B cell (primary cell): ENCODE measurements around the gene IBA57. TPM values are rescaled to one million over a fixed set of nuclear protein-coding genes. Genes with fewer than 3 reads are reported as not detected.
A peak's percentile ranks its signal among the peaks of the same experiment; 100 is the strongest.

Source experiments
- ATAC-seq: fragments of 200-7000 bp; cut with Tn5 transposase; one replicate; pipeline ENCODE4 v1.10.0; 2021; ENCODE audit warnings: low read depth, mild to moderate bottlenecking, moderate number of reproducible peaks, moderate library complexity
- CTCF ChIA-PET: fragments of 350-600 bp; sonication (Branson Sonifier 250); formaldehyde crosslinking; loops from one replicate; lab custom pipeline; 2021; ENCODE audit warnings: antibody characterized with exemption, inconsistent platforms; lab: Charles Lee
- POLR2A ChIA-PET: fragments of 350-600 bp; sonication (Branson Sonifier 250); formaldehyde crosslinking; loops from one replicate; lab custom pipeline; 2021; ENCODE audit warnings: antibody characterized with exemption; lab: Charles Lee
- DNase-seq: peaks from one replicate; pipeline ENCODE4 v3.0.0; 2013
- H2AFZ ChIP-seq: 2 replicates; pipeline ENCODE4 v1.6.1; 2012; ENCODE audit warnings: mild to moderate bottlenecking, low read depth, low read length; ENCODE audit not compliant: insufficient read depth, poor library complexity, severe bottlenecking
- H3K27ac ChIP-seq, 2 donors: 1 replicate in 1 of 2; 2 replicates in 1 of 2; pipeline ENCODE4 v1.5.1; 2012 to 2013; ENCODE audit warnings: low read length in 2 of 2, mild to moderate bottlenecking in 2 of 2, moderate library complexity in 1 of 2
- H3K27me3 ChIP-seq, 4 experiments: fragments of 200-600 bp in 1 of 4; sonication (generic) in 1 of 4; replicated peaks in 1 of 4; 1 replicate in 2 of 4; 2 replicates in 2 of 4; pipeline versions ENCODE4 v1.6.1 to v1.7.0; 2013 to 2016; ENCODE audit warnings: low read length in 3 of 4, mild to moderate bottlenecking in 2 of 4, mixed read lengths in 1 of 4, moderate library complexity in 1 of 4; ENCODE audit not compliant: insufficient read depth in 4 of 4, control insufficient read depth in 3 of 4; ENCODE audit errors: control extremely low read depth in 1 of 4
- H3K36me3 ChIP-seq, 2 experiments: replicated peaks in 1 of 2; 1 replicate in 1 of 2; 2 replicates in 1 of 2; pipeline versions ENCODE4 v1.6.1 to v1.7.1; 2013; ENCODE audit warnings: low read length in 1 of 2; ENCODE audit not compliant: insufficient read depth in 2 of 2, control insufficient read depth in 1 of 2; ENCODE audit errors: control extremely low read depth in 1 of 2, extremely low read depth in 1 of 2
- H3K4me1 ChIP-seq, 2 donors: fragments of 200-600 bp in 1 of 2; sonication (generic) in 1 of 2; 1 replicate in 1 of 2; 2 replicates in 1 of 2; pipeline versions ENCODE4 v1.5.1 to v1.6.1; 2013 to 2017; ENCODE audit warnings: low read length in 2 of 2; ENCODE audit not compliant: control insufficient read depth in 2 of 2, insufficient read depth in 2 of 2
- H3K4me2 ChIP-seq: replicated peaks from 2 replicates; pipeline ENCODE3; 2012; ENCODE audit warnings: mild to moderate bottlenecking, low read depth, low read length; ENCODE audit not compliant: poor library complexity, severe bottlenecking
- H3K4me3 ChIP-seq, 5 experiments: fragments of 200-600 bp in 1 of 5; sonication (generic) in 1 of 5; 1 replicate in 3 of 5; 2 replicates in 2 of 5; pipeline versions ENCODE4 v1.5.1 to v1.7.0; 2011 to 2016; ENCODE audit warnings: low read length in 4 of 5, mild to moderate bottlenecking in 4 of 5, low read depth in 2 of 5, control low read depth in 1 of 5, moderate library complexity in 1 of 5; ENCODE audit not compliant: insufficient read depth in 1 of 5; ENCODE audit errors: control extremely low read depth in 1 of 5, extremely low read depth in 1 of 5
- H3K79me2 ChIP-seq: fragments of 200-600 bp; sonication (generic); one replicate; pipeline ENCODE4 v1.6.0; 2016; ENCODE audit warnings: low read length; ENCODE audit not compliant: control insufficient read depth, insufficient read depth
- H3K9ac ChIP-seq: fragments of 200-600 bp; sonication (generic); 2 replicates; pipeline ENCODE4 v1.6.1; 2017; ENCODE audit warnings: mild to moderate bottlenecking, low read length, moderate library complexity
- H3K9me3 ChIP-seq, 3 donors: one replicate each; pipeline versions ENCODE4 v1.6.1 to v1.7.1; 2013; ENCODE audit warnings: low read length in 2 of 3; ENCODE audit not compliant: control insufficient read depth in 2 of 3, insufficient read depth in 1 of 3; ENCODE audit errors: control extremely low read depth in 1 of 3
- H4K20me1 ChIP-seq: 2 replicates; pipeline ENCODE4 v1.6.0; 2012; ENCODE audit warnings: mild to moderate bottlenecking, low read length; ENCODE audit not compliant: insufficient read depth, control insufficient read depth, poor library complexity, severe bottlenecking
- H3K27ac Mint-ChIP-seq: one replicate; pipeline ENCODE4 v1.8.0; 2021; ENCODE audit warnings: mixed read lengths
- H3K27me3 Mint-ChIP-seq: one replicate; pipeline ENCODE4 v1.8.0; 2021; ENCODE audit warnings: mixed read lengths
- H3K4me1 Mint-ChIP-seq: one replicate; pipeline ENCODE4 v1.8.0; 2021; ENCODE audit warnings: mixed read lengths
- H3K4me3 Mint-ChIP-seq: one replicate; pipeline ENCODE4 v1.8.0; 2021; ENCODE audit warnings: mixed read lengths
- H3K9me3 Mint-ChIP-seq: one replicate; pipeline ENCODE4 v1.8.0; 2022; ENCODE audit warnings: mixed read lengths; ENCODE audit not compliant: insufficient read depth
- EZH2 ChIP-seq: IDR thresholded peaks from 2 replicates; pipeline ENCODE4 v1.6.1; 2012; ENCODE audit warnings: borderline replicate concordance, low read depth, mild to moderate bottlenecking, moderate library complexity, low read length; ENCODE audit not compliant: insufficient read depth, poor library complexity, severe bottlenecking
- WGBS: methylation state at CpG from one replicate; pipeline ENCODE4 v1.1.5; 2013; ENCODE audit warnings: missing lambda C conversion rate; ENCODE audit not compliant: insufficient coverage; 5-methylcytosine and 5-hydroxymethylcytosine counted together
- intact Hi-C: fragments of 100-400 bp; cut with micrococcal nuclease; formaldehyde crosslinking; loops from one replicate; pipeline ENCODE4 v1.10.0; 2022
- polyA plus RNA-seq: library from polyadenylated mRNA; depleted of rRNA; stranded (reverse); fragments of >200 nt; gene quantifications from 2 replicates; pipeline ENCODE4 v1.2.3, GENCODE V29; 2012
- total RNA-seq, 2 donors: library from RNA; stranded (reverse); fragments of 120-200 nt in 1 of 2; gene quantifications; 1 replicate in 1 of 2; 2 replicates in 1 of 2; pipeline versions ENCODE4 v1.2.3 to v1.2.4, GENCODE V29; 2013 to 2022
- TF ChIP-seq, protein P1 (sequence below): fragments of 200-600 bp; IDR thresholded peaks from one replicate; pipeline ENCODE4 v1.8.0; 2022; ENCODE audit warnings: antibody characterized with exemption, mild to moderate bottlenecking

IBA57 gene
- total and polyA plus RNA-seq, 2 donors (not counting 1 experiment from before 2014, with no cell fraction given) = 5.2 to 12.8 TPM

DNA sequence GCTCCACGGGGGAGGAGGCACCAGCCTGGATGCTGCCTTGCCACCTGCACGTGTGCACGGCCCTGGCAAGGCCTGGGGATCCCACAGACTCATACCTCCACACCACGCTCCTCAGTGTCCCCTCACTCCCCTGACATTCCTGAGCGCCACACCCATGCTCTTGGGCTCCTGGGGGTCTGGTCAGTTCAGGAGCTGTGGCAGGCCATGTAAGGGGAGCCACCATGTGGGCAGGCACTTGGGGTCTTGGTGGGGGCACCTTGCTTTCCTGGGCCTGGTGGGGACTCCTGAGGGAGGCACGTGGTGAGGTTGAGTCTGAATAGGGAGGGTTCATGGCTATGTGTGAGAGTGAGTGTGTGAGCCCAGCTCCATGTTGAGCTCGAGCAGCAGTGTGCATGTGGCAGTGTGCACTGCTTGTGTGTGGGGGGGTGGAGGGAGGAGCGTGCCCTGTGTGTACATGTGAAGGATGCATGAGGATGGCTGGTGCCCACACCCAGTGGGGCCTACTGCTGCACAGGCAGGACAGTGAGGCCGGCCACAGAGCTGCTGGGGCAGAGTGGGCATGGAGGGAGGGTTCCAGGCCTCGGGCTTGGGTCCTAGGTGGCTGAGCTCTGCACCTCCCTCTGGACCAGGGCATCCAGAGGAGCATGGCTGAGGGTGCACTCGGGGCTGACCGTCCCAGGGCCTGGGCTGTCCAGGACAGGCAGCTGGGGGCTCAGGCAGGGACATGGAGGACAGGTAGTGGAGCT lies 14.3 kb upstream of the IBA57 start:
- H3K27me3 ChIP-seq = peaks cover 0 to 4% (median 0%) of the 10 kb centered on the region in 4 experiments
- Mint-ChIP-seq H3K27me3 (no peaks in the 10 kb centered on the region), H3K27ac (peak overlapping the region; percentile 3), H3K4me1 (no peaks in the 10 kb centered on the region), H3K9me3 (no peaks in the 10 kb centered on the region), H3K4me3 (no peak overlapping the region)
- H3K36me3 ChIP-seq = peaks cover 0 to 27% of the 10 kb centered on the region in 2 experiments
- no peaks in the 10 kb centered on the region for H3K4me1 ChIP-seq
- intact Hi-C loops = no loop called here
- ATAC-seq = no peak
- H4K20me1 ChIP-seq = peaks cover 38% of the 10 kb centered on the region
- H2AFZ ChIP-seq = no peak overlapping the region
- no peak for DNase-seq
- H3K4me3 ChIP-seq = no peak overlapping the region
- H3K9ac ChIP-seq = no peak overlapping the region
- no peak overlapping the region for H3K27ac ChIP-seq
- no peak for TF ChIP-seq EZH2
- TF ChIP-seq, protein P1, sequence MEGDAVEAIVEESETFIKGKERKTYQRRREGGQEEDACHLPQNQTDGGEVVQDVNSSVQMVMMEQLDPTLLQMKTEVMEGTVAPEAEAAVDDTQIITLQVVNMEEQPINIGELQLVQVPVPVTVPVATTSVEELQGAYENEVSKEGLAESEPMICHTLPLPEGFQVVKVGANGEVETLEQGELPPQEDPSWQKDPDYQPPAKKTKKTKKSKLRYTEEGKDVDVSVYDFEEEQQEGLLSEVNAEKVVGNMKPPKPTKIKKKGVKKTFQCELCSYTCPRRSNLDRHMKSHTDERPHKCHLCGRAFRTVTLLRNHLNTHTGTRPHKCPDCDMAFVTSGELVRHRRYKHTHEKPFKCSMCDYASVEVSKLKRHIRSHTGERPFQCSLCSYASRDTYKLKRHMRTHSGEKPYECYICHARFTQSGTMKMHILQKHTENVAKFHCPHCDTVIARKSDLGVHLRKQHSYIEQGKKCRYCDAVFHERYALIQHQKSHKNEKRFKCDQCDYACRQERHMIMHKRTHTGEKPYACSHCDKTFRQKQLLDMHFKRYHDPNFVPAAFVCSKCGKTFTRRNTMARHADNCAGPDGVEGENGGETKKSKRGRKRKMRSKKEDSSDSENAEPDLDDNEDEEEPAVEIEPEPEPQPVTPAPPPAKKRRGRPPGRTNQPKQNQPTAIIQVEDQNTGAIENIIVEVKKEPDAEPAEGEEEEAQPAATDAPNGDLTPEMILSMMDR = no peak
- H3K9me3 ChIP-seq = no peaks in the 10 kb centered on the region
- CTCF ChIA-PET = no interaction called here
- POLR2A ChIA-PET = no interaction called here
- 79% methylated on average over 10 of the region's 12 CpGs for whole genome bisulfite sequencing
- no peak overlapping the region for H3K4me2 ChIP-seq
- peaks cover 3% of the 10 kb centered on the region for H3K79me2 ChIP-seq

DNA sequence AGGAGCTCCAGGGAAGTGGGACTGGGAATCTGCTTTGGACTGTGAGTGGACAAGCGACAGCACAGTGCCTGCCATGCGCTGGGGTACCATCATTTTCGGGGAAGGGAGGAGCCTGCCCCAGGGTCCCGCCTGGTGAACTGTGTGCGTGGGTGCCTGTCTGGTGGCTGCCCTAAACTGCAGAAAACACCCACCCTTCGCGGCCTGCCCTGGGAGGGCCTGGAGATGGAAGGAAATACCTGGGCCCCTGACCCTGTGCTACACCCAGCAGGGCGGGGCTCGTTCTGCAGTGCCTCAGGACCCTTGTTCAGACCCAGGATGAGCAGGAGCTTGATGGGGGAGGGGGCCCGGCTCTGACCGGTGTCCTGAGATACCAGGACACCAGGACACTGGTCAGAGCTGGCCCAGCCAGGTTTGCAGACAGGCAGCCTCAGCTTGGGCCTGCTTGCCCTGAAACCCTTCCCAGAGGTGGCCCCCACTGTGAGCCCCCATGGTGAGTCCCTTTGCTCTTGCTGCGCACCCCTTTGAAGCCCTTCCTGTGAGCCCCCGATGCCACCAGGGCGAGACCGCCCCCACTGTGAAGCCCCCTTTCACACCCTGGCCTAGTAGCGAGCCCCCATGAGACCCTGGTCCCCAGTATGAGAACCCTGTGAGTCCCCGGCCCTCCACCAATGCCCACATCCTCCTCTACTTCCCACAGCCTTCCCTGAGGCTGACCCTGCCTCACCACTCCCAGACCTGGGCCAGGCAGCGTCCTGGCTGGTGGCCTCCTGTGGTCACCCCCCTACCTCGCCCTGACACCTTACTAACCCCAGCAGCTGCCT lies 13.3 kb upstream of the IBA57 start:
- Mint-ChIP-seq H3K27ac (no peak overlapping the region), H3K4me3 (no peak overlapping the region), H3K9me3 (no peaks in the 10 kb centered on the region), H3K4me1 (no peaks in the 10 kb centered on the region), H3K27me3 (no peaks in the 10 kb centered on the region)
- peaks cover 0 to 14% (median 0%) of the 10 kb centered on the region in 4 experiments for H3K27me3 ChIP-seq
- H3K4me1 ChIP-seq = peaks cover 0 to 2% of the 10 kb centered on the region in 2 donors
- WGBS = 90% methylated on average over 17 of the region's 19 CpGs
- peaks cover 29% of the 10 kb centered on the region for H4K20me1 ChIP-seq
- no peak overlapping the region for H3K9ac ChIP-seq
- H3K4me3 ChIP-seq = no peak overlapping the region
- H3K4me2 ChIP-seq = no peak overlapping the region
- peaks cover 0 to 2% (median 0%) of the 10 kb centered on the region in 3 donors for H3K9me3 ChIP-seq
- DNase-seq (no peak), ATAC-seq (no peak)
- H3K27ac ChIP-seq = no peak overlapping the region
- intact Hi-C loops = no loop called here
- H3K36me3 ChIP-seq = peaks cover 0 to 18% of the 10 kb centered on the region in 2 experiments
- POLR2A ChIA-PET = no interaction called here
- CTCF ChIA-PET = no interaction called here
- no peak overlapping the region for H2AFZ ChIP-seq
- TF ChIP-seq, protein P1 = no peak
- H3K79me2 ChIP-seq = no peaks in the 10 kb centered on the region
